ENCODE results near the gene MOSMO. TPM values are rescaled to one million over a fixed set of nuclear protein-coding genes. Genes with fewer than 3 reads are reported as not detected.

MOSMO gene
- total and polyA plus RNA-seq, 10 of the 15 experiments (the other 5 are each of a cell fraction or from before 2014, with no cell fraction given): 1.7 to 26.7 (median 12.2) TPM

DNA sequence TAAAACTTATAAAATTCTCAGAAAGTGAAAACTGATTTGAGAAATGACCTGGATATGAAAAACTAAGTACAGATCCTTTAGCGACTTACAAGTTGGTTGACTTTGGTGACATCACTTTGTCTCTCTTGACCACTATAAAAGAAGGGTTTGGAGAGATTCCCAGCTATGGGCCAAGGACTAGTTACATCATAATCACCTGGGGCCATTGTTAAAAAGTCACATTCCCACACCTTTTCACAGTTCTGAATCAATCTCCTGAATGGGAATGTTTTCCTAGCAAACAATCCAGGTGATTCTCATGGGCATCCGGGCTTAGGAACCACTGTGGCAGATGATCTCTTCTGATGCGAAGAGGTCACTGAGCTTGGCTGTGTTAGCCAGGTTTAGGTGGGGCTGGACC, 83.8 kb downstream of the MOSMO start:
- Histone ChIP-seq H3K9ac (ENCODE audit: control insufficient read depth, insufficient read depth, low read length) (no peak overlapping the region), H3K36me3 (ENCODE audit: control insufficient read depth in 2 of 2, insufficient read depth in 2 of 2, low read length in 1 of 2) (no peaks in the 10 kb centered on the region), H3K79me2 (ENCODE audit: control insufficient read depth, insufficient read depth, low read length) (no peaks in the 10 kb centered on the region), H3K27ac (ENCODE audit: control insufficient read depth, insufficient read depth) (no peak overlapping the region), H2AFZ (ENCODE audit: control insufficient read depth, low read depth, low read length) (no peak overlapping the region), H3K4me2 (ENCODE audit: control insufficient read depth, insufficient read depth) (no peak overlapping the region), H3K4me1 (ENCODE audit: control insufficient read depth, insufficient read depth, low read length) (no peaks in the 10 kb centered on the region), H3K4me3 (no peak overlapping the region), H4K20me1 (ENCODE audit: control insufficient read depth, insufficient read depth) (no peaks in the 10 kb centered on the region), H3K9me3 (replicated peaks; ENCODE audit: control insufficient read depth, insufficient read depth, low read length) (no peaks in the 10 kb centered on the region), H3K27me3 (replicated peaks in 1 of 2; ENCODE audit: control insufficient read depth in 2 of 2, insufficient read depth in 2 of 2, low read length in 1 of 2) (no peaks in the 10 kb centered on the region)
- ATAC-seq (no peak), FAIRE-seq (no peak), DNase-seq (ENCODE audit: low read depth, low spot score) (no peak)
- in situ Hi-C loops (cut with MboI) (loop anchor here (5.0 kb wide), 1 partner anchor 94 kb away; no protein-coding TSS in a partner anchor), intact Hi-C loops (cut with micrococcal nuclease; ENCODE audit: unreplicated experiment) (no loop called here)
- TF ChIP-seq, protein P1, sequence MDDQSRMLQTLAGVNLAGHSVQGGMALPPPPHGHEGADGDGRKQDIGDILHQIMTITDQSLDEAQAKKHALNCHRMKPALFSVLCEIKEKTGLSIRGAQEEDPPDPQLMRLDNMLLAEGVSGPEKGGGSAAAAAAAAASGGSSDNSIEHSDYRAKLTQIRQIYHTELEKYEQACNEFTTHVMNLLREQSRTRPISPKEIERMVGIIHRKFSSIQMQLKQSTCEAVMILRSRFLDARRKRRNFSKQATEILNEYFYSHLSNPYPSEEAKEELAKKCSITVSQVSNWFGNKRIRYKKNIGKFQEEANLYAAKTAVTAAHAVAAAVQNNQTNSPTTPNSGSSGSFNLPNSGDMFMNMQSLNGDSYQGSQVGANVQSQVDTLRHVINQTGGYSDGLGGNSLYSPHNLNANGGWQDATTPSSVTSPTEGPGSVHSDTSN (IDR thresholded peaks at IDR 0.05; ENCODE audit: insufficient replicate concordance, low read depth, low read length): no peak
- TF ChIP-seq, protein P2, sequence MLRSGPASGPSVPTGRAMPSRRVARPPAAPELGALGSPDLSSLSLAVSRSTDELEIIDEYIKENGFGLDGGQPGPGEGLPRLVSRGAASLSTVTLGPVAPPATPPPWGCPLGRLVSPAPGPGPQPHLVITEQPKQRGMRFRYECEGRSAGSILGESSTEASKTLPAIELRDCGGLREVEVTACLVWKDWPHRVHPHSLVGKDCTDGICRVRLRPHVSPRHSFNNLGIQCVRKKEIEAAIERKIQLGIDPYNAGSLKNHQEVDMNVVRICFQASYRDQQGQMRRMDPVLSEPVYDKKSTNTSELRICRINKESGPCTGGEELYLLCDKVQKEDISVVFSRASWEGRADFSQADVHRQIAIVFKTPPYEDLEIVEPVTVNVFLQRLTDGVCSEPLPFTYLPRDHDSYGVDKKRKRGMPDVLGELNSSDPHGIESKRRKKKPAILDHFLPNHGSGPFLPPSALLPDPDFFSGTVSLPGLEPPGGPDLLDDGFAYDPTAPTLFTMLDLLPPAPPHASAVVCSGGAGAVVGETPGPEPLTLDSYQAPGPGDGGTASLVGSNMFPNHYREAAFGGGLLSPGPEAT (IDR thresholded peaks at IDR 0.05; ENCODE audit: low read depth): no peak
- TF ChIP-seq NR2C1 (IDR thresholded peaks at IDR 0.05) (no peak), MXI1 (IDR thresholded peaks at IDR 0.05; ENCODE audit: low read depth, low read length) (no peak), BMI1 (IDR thresholded peaks at IDR 0.05; ENCODE audit: borderline replicate concordance) (no peak), ZNF217 (IDR thresholded peaks at IDR 0.05) (no peak), SUZ12 (IDR thresholded peaks at IDR 0.05; ENCODE audit: unreplicated experiment) (no peak), RAD21 (IDR thresholded peaks at IDR 0.05; ENCODE audit: insufficient read depth, low read depth, low read length) (no peak), HDAC2 (IDR thresholded peaks at IDR 0.05) (no peak), ZBED1 (IDR thresholded peaks at IDR 0.05; ENCODE audit: borderline replicate concordance) (no peak), FOS (IDR thresholded peaks at IDR 0.05; ENCODE audit: borderline replicate concordance, extremely low read depth, insufficient read length) (no peak), ZNF384 (IDR thresholded peaks at IDR 0.05; ENCODE audit: borderline replicate concordance, low read depth, low read length) (no peak)
- TF ChIP-seq, protein P3, sequence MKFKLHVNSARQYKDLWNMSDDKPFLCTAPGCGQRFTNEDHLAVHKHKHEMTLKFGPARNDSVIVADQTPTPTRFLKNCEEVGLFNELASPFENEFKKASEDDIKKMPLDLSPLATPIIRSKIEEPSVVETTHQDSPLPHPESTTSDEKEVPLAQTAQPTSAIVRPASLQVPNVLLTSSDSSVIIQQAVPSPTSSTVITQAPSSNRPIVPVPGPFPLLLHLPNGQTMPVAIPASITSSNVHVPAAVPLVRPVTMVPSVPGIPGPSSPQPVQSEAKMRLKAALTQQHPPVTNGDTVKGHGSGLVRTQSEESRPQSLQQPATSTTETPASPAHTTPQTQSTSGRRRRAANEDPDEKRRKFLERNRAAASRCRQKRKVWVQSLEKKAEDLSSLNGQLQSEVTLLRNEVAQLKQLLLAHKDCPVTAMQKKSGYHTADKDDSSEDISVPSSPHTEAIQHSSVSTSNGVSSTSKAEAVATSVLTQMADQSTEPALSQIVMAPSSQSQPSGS (IDR thresholded peaks at IDR 0.05; ENCODE audit: low read length): no peak
- TF ChIP-seq, protein P4, sequence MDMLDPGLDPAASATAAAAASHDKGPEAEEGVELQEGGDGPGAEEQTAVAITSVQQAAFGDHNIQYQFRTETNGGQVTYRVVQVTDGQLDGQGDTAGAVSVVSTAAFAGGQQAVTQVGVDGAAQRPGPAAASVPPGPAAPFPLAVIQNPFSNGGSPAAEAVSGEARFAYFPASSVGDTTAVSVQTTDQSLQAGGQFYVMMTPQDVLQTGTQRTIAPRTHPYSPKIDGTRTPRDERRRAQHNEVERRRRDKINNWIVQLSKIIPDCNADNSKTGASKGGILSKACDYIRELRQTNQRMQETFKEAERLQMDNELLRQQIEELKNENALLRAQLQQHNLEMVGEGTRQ (IDR thresholded peaks at IDR 0.05; ENCODE audit: borderline replicate concordance, low read depth, low read length): no peak
- TF ChIP-seq, protein P5, sequence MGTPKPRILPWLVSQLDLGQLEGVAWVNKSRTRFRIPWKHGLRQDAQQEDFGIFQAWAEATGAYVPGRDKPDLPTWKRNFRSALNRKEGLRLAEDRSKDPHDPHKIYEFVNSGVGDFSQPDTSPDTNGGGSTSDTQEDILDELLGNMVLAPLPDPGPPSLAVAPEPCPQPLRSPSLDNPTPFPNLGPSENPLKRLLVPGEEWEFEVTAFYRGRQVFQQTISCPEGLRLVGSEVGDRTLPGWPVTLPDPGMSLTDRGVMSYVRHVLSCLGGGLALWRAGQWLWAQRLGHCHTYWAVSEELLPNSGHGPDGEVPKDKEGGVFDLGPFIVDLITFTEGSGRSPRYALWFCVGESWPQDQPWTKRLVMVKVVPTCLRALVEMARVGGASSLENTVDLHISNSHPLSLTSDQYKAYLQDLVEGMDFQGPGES (IDR thresholded peaks at IDR 0.05): no peak
- TF ChIP-seq, protein P6, sequence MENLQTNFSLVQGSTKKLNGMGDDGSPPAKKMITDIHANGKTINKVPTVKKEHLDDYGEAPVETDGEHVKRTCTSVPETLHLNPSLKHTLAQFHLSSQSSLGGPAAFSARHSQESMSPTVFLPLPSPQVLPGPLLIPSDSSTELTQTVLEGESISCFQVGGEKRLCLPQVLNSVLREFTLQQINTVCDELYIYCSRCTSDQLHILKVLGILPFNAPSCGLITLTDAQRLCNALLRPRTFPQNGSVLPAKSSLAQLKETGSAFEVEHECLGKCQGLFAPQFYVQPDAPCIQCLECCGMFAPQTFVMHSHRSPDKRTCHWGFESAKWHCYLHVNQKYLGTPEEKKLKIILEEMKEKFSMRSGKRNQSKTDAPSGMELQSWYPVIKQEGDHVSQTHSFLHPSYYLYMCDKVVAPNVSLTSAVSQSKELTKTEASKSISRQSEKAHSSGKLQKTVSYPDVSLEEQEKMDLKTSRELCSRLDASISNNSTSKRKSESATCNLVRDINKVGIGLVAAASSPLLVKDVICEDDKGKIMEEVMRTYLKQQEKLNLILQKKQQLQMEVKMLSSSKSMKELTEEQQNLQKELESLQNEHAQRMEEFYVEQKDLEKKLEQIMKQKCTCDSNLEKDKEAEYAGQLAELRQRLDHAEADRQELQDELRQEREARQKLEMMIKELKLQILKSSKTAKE (IDR thresholded peaks at IDR 0.05; ENCODE audit: low read depth, poor library complexity, severe bottlenecking): no peak
- ChIA-PET CTCF (interaction anchor here (1.0 to 9.7 kb wide), 3 partner anchors 9 to 90 kb away, joined by 4 to 94 read pairs (median 4); no protein-coding TSS in a partner anchor), RAD21 (ENCODE audit: unreplicated experiment) (no interaction called here), SMC1A (ENCODE audit: uncharacterized antibody, unreplicated experiment) (interaction anchor here (0.9 to 3.9 kb wide), 4 partner anchors 13 to 101 kb away, joined by 4 to 28 read pairs (median 4); no protein-coding TSS in a partner anchor), POLR2A (no interaction called here)
- BruUV-seq (replicated peaks): no TSS peak
- 95% methylated on average over 3 of the region's 3 CpGs for WGBS (ENCODE audit: insufficient coverage, insufficient replicate concordance, low lambda C conversion rate, missing lambda C conversion rate)
